ENCODE measurements around the gene RPS14.

- TF ChIP-seq CTCF (conservative IDR thresholded peaks at IDR 0.05; ENCODE audit: low read length) = no peak
- TF ChIP-seq EZH2phosphoT487 (IDR thresholded peaks at IDR 0.05; ENCODE audit: borderline replicate concordance) = no peak
Observed at GRCh38 chr5:150397782-150398721, 51.5 kb downstream of the RPS14 start.

All from Loucy (cell line).